HG02763 (cell line): Measurements from ENCODE around the gene SLC35E1.
"Not testable (repeated sequence)": the region's sequence is repeated elsewhere in the genome, so short reads cannot be mapped to it uniquely, and the experiment has no call there.

Experiments
- ATAC-seq: cut with Tn5 transposase; IDR thresholded peaks from one replicate; pipeline ENCODE4 v1.9.1; 2021; ENCODE audit warnings: mild to moderate bottlenecking, moderate library complexity; ENCODE audit not compliant: unreplicated experiment

The SLC35E1 gene

GRCh38 chr19:16554776-16555175 is 17.4 kb downstream of the SLC35E1 start:
- no peak for ATAC-seq

GRCh38 chr19:16551902-16552301 is 20.3 kb downstream of the SLC35E1 start:
- ATAC-seq = not testable (repeated sequence)

DNA sequence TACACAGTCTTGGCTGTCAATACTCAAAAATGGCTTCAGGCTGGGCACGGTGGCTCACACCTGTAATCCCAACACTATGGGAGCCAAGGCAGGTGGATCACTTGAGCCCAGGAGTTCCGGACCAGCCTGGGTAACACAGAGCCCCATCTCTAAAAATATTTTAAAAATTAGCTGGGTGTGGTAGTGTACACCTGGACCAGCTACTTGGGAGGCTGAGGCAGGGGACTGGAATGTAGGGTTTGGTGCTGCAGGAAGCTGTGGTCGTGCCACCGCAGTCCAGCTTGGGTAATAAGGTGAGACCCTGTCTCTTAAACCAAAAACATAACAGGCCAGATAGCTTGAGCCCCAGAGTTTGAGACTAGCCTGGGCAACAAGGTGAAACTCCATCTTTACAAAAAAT is 23.3 kb downstream of the SLC35E1 start:
- no peak for ATAC-seq

DNA sequence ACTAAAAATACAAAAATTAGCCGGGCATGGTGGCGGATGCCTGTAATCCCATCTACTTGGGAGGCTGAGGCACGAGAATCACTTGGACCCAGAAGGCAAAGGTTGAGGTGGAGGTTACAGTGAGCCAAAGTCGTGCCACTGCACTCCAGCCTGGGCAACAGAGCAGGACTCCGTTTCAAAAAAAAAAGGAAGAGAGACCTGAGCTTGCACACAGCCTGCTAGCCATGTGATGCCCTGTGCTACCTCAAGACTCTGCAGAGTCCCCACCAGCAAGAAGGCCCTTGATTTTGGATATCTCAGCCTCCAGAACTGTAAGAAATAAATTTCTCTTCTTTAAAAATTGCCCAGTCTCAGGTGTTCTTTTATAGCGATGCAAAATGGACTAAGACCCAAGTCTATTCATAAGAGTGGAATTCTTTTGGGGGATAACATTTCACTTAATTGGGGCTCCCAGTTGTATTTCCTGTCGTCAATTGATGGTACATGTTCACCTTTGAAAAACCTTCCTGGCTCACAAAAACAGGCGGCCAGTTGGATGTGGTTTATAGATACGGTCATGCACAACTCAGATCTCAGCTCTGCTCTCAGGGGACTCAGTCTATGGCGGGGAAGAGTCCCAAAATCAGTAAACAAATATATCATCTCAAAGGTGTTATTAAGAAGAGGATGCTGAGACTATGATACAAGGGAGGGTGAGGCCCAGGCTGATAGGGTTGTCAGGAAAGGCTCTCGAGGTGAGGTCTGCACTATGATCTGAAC is 27.6 kb downstream of the SLC35E1 start:
- ATAC-seq = no peak

DNA sequence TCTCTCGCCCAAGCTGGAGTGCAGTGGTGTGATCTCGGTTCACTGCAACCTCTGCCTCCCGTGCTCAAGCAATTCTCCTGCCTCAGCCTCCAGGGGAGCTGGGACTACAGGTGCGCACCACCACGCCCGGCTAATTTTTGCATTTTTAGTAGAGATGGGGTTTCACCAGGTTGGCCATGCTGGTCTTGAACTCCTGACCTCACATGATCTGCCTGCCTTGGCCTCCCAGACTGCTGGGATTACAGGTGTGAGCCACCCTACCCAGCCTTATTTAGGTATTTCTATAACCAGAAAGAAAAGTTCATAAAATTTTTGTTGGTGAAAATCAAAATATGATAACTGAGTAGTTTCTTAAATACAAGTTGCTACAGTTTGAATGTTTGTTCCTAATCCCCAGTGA is 28.5 kb downstream of the SLC35E1 start:
- ATAC-seq = not testable (repeated sequence)

- no peak for ATAC-seq
These were observed 29.2 kb downstream of the SLC35E1 start for GRCh38 chr19:16542910-16543472.

DNA sequence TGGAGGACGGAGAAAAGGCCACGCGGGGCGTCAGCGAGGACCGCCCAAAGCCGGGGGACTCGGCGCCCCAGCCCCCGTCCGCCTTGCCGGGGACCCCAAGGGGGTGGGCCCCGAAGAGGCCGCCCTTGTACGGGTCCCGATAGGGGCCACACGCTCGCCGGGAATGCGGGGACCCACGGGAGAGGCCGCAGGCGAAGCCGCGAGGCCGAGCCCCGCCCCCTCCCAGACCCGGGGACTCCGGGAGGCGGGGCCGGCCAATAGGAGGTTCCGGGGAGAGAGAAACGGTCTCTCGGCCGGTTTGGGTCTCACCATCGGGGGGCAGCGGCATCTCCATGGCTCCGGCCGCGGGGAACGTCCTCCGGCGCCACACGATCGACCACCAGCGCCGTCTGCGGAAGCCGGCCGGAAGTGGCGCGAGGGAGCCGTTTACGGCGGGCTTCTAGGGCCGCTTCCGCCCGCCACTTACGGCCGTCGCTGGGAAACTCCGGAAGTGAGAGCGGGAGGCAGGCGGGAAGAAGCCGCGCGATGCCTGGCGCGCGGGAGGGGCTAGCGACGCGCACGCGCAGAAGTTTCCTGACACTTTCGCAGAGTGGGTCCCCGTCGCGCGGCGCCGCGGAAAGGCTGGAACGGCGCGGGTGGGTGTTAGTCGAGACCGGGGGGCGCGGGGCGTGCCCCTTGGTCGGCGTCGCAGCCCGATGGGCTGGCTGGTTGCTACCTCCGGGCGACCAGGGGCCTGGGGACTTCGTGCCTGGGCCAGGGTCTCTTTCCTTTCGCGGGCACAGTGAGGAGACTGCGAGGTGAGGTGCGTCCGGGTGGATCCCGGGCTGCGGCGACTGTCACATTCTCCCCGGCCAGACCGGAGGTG is 29.9 kb downstream of the SLC35E1 start, which contains the start of gene CHERP:
CHERP (minus strand) TSS at position 393 of the 865 bp plus-strand sequence; CDS start at position 334, 59 bp downstream.
- peak; percentile 87 for ATAC-seq

- no peak for ATAC-seq
These were observed 30.6 kb downstream of the SLC35E1 start for GRCh38 chr19:16541526-16542044.

DNA sequence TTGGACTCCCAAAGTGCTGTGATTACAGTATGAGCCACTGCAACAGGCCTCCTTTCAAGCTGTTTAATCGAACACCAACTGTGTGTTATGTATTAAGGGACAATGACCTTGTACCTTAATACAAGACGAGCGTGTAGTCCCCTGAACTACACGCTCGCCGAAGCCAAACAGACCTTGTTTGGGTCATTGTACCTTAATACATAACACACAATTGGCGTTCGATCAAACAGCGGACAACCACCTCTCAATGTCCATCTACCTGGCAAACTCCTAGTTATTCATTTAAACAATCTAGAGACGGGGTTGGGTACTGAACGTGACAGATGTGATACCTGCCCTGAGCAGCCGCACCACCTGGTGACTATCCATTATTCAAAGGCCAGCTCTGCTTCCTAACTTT is 31.3 kb downstream of the SLC35E1 start:
- ATAC-seq = no peak

DNA sequence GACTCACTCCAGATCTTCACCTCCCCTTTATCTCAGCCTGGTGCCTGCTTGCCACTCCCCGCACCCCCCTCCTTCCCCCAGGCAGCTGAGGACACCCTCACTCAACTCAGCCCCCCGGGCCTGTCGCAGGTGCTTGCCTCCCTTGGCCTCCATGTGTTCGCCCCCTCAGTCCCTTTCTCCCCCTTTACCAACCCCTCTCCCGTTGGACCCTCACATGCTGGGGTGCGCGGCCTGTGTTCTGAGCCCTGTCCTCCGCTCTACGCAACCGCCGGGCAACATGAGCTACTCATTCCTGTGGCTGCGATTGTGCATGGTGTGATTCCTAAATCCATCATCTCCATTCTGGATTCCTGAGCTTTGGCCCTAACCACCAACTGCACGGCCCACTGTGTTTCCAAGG is 35.1 kb downstream of the SLC35E1 start:
- ATAC-seq = no peak

- ATAC-seq = no peak
These were observed 36.1 kb downstream of the SLC35E1 start for GRCh38 chr19:16536130-16536529.

DNA sequence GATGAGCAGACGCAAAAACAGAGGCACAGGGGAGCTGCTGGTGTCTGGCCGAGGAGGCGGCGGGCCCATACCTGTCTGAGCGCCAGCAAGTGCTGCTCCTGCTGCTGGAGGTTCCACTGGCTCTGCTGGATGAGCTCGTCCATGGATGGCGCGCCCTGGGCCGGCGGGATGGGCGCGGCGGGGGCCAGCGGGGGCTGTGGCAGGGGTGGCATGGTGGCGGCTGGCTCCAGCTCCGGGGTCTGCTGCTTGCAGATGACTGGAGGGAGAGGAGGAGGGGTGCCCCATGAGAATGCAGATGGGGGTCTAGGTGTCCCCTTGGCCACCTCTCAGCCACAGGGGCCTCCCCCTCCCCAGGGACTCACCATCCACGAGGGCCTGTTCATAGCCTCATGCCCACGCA is 36.8 kb downstream of the SLC35E1 start:
- ATAC-seq = no peak

- no peak for ATAC-seq
These were observed 39.6 kb downstream of the SLC35E1 start for GRCh38 chr19:16532440-16533234.

DNA sequence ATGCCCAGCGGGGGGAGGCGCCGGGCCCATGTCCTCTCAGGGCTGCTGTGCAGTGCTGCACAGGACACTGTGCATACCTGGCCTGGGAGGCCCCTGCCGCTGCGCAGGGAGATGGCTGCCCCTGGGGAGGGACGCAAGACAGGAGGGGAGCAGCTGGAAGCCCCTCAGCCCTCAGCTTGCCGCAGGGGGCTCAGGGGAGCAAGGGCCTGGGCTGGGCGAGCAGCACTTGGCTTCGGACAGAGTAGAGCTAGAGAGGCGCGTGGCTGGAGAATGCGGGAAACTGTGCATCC is 40.9 kb downstream of the SLC35E1 start:
- no peak for ATAC-seq

GRCh38 chr19:16530540-16531379 is 41.5 kb downstream of the SLC35E1 start:
- no peak for ATAC-seq

DNA sequence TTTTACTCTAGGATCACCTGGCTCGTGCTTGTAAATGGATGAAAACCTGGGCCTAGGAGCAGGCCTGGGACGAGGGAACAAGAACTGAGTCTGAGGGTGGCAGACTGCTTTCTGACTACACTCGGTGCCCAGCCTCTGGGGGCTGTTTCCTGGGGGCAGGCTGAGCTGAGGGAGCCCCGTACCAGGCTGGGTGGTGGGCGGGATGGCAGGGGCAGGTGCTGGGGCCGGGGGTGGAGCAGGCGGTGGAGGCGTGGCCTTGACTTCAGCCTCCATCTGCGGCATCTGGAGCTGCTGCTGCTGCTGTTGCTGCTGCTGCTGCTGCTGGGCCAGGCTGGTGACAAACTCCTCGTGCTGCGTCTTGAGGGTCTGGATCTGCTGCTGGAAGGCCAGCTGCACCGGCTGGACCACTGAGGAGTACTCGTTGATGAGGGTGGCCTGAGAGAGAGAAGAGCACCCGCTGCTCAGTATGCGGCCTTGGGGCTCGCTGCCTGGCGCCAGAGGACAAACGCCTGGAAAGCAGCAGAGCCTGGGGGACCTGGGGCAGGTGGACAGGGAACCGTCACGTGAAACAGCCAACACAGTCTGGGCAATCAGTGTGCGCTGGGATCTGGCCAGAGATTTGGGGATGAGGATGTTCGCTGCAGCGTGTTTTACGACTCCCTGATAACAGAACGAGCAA is 42.6 kb downstream of the SLC35E1 start:
- ATAC-seq = no peak

DNA sequence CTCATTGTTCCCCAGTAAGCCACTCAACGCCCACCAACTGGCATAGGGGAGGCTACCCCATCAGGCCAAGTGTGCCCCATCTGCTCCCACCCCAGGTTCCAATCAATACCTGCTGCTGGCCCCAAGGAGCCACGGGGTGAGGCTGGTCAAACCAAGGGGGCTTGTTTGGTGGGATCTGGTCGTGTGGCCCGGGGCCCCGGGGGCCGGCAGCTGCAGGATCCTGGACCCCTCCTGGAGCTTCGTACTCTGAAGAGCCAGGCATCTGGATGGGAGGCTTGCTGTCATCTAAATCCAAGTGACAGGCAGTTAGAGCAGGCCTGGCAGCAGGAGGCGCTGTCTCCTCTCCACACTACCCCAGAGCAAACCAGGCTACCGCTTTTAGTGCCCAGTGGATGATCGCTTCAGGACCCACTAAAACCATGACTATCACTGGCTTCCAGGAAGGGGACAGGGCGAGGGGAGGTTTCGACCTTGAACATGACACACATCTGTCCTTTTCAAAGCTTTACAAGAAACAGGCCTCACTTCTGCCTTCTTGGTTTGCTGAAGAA is 44.2 kb downstream of the SLC35E1 start:
- no peak for ATAC-seq

GRCh38 chr19:16527334-16527935 is 44.8 kb downstream of the SLC35E1 start:
- ATAC-seq = no peak
